HepG2 (cell line): Measurements from ENCODE around the gene LCP2.

Source experiments
- NFYB ChIP-seq: sonication (generic); formaldehyde crosslinking; IDR thresholded peaks from 2 replicates; pipeline ENCODE4 v1.4.0; 2020; ENCODE audit warnings: missing genetic modification reagents
- ZBTB33 ChIP-seq: sonication (generic); formaldehyde crosslinking; IDR thresholded peaks from 2 replicates; pipeline ENCODE4 v1.4.0; 2020; ENCODE audit warnings: missing genetic modification reagents

- TF ChIP-seq NFYB (no peak), ZBTB33 (no peak)
Measured at GRCh38 chr5:170317499-170317898, 19.9 kb upstream of the LCP2 start.
